ENCODE measurements around the gene OR1D5. TPM values are rescaled to one million over a fixed set of nuclear protein-coding genes. Genes with fewer than 3 reads are reported as not detected.

OR1D5 gene
- total RNA-seq, 4 donors from 2014 or later: not detected

- no peak overlapping the region for H3K4me3 ChIP-seq (ENCODE audit: low read depth, poor library complexity, severe bottlenecking)
- no peak for DNase-seq (ENCODE audit: low spot score in 2 of 2)
- WGBS, 2 donors: 63 to 66% methylated on average over 3 of the region's 3 CpGs
- TF ChIP-seq CTCF (IDR thresholded peaks at IDR 0.05) (no peak), POLR2A (IDR thresholded peaks at IDR 0.05) (no peak)
- intact Hi-C loops (cut with DNase I; ENCODE audit: low total_unique reads): no loop called here
Measured at GRCh38 chr17:3046753-3047152, 16.7 kb downstream of the OR1D5 start.

GRCh38 chr17:3043737-3044365 lies 19.6 kb downstream of the OR1D5 start:
- no peak overlapping the region for H3K4me3 ChIP-seq (ENCODE audit: low read depth, poor library complexity, severe bottlenecking)
- WGBS, 2 donors: 57 to 71% methylated on average over 11 of the region's 11 CpGs
- DNase-seq (ENCODE audit: low spot score in 2 of 2): peak in 1 of 2 donors; percentile 57
- intact Hi-C loops (cut with DNase I; ENCODE audit: low total_unique reads): no loop called here
- TF ChIP-seq CTCF (IDR thresholded peaks at IDR 0.05): no peak
- no peak for TF ChIP-seq POLR2A (IDR thresholded peaks at IDR 0.05)

DNA sequence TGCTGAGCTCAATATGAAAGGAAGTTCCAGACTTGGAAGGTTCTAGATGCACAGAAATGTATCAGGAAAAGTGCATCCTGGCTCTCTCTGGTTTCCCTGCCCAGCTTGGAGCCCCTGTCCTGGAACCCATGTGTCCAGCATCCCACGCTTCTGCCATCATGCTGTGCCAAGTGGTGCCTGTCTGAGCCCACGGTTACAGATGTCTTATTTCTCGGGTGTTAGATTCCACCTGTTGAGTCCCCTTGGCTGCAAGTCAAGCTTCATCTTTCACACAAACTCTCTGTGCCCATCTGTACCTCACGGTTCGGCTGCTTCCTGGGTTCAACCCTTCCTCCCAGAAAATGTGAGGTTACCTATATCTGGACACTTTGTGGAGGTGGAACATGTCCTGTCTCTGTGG lies 22.5 kb downstream of the OR1D5 start:
- intact Hi-C loops (cut with DNase I; ENCODE audit: low total_unique reads): no loop called here
- 74 to 82% methylated on average over 5 of the region's 5 CpGs for WGBS, 2 donors

GRCh38 chr17:3039736-3040135 lies 23.7 kb downstream of the OR1D5 start:
- no peak overlapping the region for H3K4me3 ChIP-seq (ENCODE audit: low read depth, poor library complexity, severe bottlenecking)
- intact Hi-C loops (cut with DNase I; ENCODE audit: low total_unique reads): no loop called here
- DNase-seq (ENCODE audit: low spot score in 2 of 2): no peak
- 60 to 63% methylated on average over 6 of the region's 6 CpGs for WGBS, 2 donors
- TF ChIP-seq CTCF (IDR thresholded peaks at IDR 0.05) (no peak), POLR2A (IDR thresholded peaks at IDR 0.05) (no peak)

More for the DNA sequence above, 22.5 kb downstream of the OR1D5 start:
- no peak overlapping the region for H3K4me3 ChIP-seq (ENCODE audit: low read depth, poor library complexity, severe bottlenecking)
- TF ChIP-seq POLR2A (IDR thresholded peaks at IDR 0.05) (no peak), CTCF (IDR thresholded peaks at IDR 0.05) (no peak)
- DNase-seq (ENCODE audit: low spot score in 2 of 2): peak in 1 of 2 donors; percentile 39

DNA sequence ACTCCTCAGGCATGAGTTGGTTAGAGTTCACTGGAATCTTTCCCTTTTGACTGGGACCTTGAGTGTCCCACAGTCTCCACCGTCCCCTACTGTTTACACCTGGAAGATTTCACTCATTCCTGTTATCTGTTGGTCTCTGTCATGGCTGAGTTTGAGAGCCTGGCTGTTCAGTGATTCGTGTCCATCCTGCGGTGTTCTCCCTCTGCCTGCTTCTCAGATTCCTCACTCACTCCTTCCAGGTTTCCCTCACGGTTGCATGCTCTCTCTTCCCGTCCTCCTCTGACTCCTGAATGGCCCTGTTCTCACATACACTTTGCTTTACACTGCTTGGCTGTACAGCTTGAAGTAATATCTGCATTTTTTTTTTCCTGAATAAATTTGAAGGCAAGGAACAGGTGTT lies 24.5 kb downstream of the OR1D5 start:
- no peak overlapping the region for H3K4me3 ChIP-seq (ENCODE audit: low read depth, poor library complexity, severe bottlenecking)
- WGBS, 2 donors: 60 to 61% methylated on average over 5 of the region's 5 CpGs
- intact Hi-C loops (cut with DNase I; ENCODE audit: low total_unique reads): no loop called here
- peak in 1 of 2 donors; percentile 25 for DNase-seq (ENCODE audit: low spot score in 2 of 2)
- no peak for TF ChIP-seq CTCF (IDR thresholded peaks at IDR 0.05)
- TF ChIP-seq POLR2A (IDR thresholded peaks at IDR 0.05): no peak

- no peak for DNase-seq (ENCODE audit: low spot score in 2 of 2)
- WGBS, 2 donors: 57 to 78% methylated on average over 9 of the region's 9 CpGs
- intact Hi-C loops (cut with DNase I; ENCODE audit: low total_unique reads): no loop called here
- no peak overlapping the region for H3K4me3 ChIP-seq (ENCODE audit: low read depth, poor library complexity, severe bottlenecking)
- no peak for TF ChIP-seq CTCF (IDR thresholded peaks at IDR 0.05)
- no peak for TF ChIP-seq POLR2A (IDR thresholded peaks at IDR 0.05)
Measured at GRCh38 chr17:3037259-3037658, 26.1 kb downstream of the OR1D5 start.
